RWPE2 (cell line): Measurements from ENCODE around the gene SULF2.

Source experiments
- ATAC-seq: fragments of 200-7000 bp; cut with Tn5 transposase; 3 replicates; pipeline ENCODE4 v1.9.1; 2021; ENCODE audit warnings: low read depth
- DNase-seq: peaks from one replicate; pipeline ENCODE4 v3.0.0-alpha.2; 2020; ENCODE audit warnings: low spot score
- H3K27ac ChIP-seq: fragments of 450-650 bp; 2 replicates; pipeline ENCODE4 v1.5.1; 2017; ENCODE audit warnings: mild to moderate bottlenecking; ENCODE audit not compliant: poor library complexity, severe bottlenecking
- H3K27me3 ChIP-seq: fragments of 250-450 bp; sonication (Bioruptor Pico); 2 replicates; pipeline ENCODE4 v1.5.1; 2021; ENCODE audit warnings: mild to moderate bottlenecking, moderate library complexity; ENCODE audit not compliant: insufficient read depth, poor library complexity, severe bottlenecking
- H3K36me3 ChIP-seq: fragments of 250-450 bp; sonication (Bioruptor Pico); 2 replicates; pipeline ENCODE4 v1.5.1; 2020; ENCODE audit warnings: low read depth, mild to moderate bottlenecking, moderate library complexity
- H3K4me1 ChIP-seq: fragments of 250-450 bp; sonication (Bioruptor Pico); 2 replicates; pipeline ENCODE4 v1.5.1; 2021; ENCODE audit warnings: mild to moderate bottlenecking, moderate library complexity; ENCODE audit not compliant: insufficient read depth, poor library complexity, severe bottlenecking
- H3K4me3 ChIP-seq: fragments of 250-450 bp; sonication (Bioruptor Pico); 2 replicates; pipeline ENCODE4 v1.5.1; 2021; ENCODE audit warnings: mild to moderate bottlenecking, moderate library complexity; ENCODE audit not compliant: severe bottlenecking
- H3K9me3 ChIP-seq: fragments of 250-450 bp; sonication (Bioruptor Pico); 2 replicates; pipeline ENCODE4 v1.5.1; 2021; ENCODE audit warnings: mild to moderate bottlenecking, moderate library complexity; ENCODE audit not compliant: severe bottlenecking
- TF ChIP-seq, protein P1 (sequence below): fragments of 450-650 bp; IDR thresholded peaks from one replicate; pipeline ENCODE4 v1.5.1; 2017; ENCODE audit warnings: mild to moderate bottlenecking, moderate library complexity; ENCODE audit not compliant: poor library complexity, severe bottlenecking

Gene SULF2

GRCh38 chr20:47724396-47724795 is 60.9 kb downstream of the SULF2 start:
- Histone ChIP-seq H3K4me1 (no peaks in the 10 kb centered on the region), H3K9me3 (no peaks in the 10 kb centered on the region), H3K4me3 (no peak overlapping the region), H3K27ac (no peak overlapping the region), H3K27me3 (no peaks in the 10 kb centered on the region), H3K36me3 (peaks cover 48% of the 10 kb centered on the region)
- TF ChIP-seq, protein P1, sequence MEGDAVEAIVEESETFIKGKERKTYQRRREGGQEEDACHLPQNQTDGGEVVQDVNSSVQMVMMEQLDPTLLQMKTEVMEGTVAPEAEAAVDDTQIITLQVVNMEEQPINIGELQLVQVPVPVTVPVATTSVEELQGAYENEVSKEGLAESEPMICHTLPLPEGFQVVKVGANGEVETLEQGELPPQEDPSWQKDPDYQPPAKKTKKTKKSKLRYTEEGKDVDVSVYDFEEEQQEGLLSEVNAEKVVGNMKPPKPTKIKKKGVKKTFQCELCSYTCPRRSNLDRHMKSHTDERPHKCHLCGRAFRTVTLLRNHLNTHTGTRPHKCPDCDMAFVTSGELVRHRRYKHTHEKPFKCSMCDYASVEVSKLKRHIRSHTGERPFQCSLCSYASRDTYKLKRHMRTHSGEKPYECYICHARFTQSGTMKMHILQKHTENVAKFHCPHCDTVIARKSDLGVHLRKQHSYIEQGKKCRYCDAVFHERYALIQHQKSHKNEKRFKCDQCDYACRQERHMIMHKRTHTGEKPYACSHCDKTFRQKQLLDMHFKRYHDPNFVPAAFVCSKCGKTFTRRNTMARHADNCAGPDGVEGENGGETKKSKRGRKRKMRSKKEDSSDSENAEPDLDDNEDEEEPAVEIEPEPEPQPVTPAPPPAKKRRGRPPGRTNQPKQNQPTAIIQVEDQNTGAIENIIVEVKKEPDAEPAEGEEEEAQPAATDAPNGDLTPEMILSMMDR: no peak
- DNase-seq (no peak), ATAC-seq (no peak)

DNA sequence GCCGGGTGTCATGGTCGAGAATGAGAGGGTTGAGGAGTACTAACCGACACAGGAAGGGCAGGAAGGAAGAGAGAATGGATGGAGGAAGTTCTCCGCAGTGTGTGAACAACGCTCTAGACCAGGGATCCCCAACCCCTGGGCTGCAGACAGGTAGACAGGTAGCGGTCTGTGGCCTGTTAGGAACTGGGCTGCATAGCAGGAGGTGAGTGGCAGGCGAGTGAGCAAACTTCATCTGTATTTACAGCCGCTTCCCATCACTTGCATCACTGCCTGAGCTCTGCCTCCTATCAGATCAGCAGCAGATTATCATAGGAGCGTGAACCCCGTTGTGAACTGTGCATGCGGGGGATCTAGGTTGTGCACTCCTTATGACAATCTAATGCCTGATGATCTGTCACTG is 62.0 kb downstream of the SULF2 start:
- Histone ChIP-seq H3K27ac (no peak overlapping the region), H3K36me3 (peaks cover 55% of the 10 kb centered on the region), H3K9me3 (no peaks in the 10 kb centered on the region), H3K4me3 (no peak overlapping the region), H3K27me3 (no peaks in the 10 kb centered on the region), H3K4me1 (no peaks in the 10 kb centered on the region)
- TF ChIP-seq, protein P1: no peak
- DNase-seq (no peak), ATAC-seq (no peak)

DNA sequence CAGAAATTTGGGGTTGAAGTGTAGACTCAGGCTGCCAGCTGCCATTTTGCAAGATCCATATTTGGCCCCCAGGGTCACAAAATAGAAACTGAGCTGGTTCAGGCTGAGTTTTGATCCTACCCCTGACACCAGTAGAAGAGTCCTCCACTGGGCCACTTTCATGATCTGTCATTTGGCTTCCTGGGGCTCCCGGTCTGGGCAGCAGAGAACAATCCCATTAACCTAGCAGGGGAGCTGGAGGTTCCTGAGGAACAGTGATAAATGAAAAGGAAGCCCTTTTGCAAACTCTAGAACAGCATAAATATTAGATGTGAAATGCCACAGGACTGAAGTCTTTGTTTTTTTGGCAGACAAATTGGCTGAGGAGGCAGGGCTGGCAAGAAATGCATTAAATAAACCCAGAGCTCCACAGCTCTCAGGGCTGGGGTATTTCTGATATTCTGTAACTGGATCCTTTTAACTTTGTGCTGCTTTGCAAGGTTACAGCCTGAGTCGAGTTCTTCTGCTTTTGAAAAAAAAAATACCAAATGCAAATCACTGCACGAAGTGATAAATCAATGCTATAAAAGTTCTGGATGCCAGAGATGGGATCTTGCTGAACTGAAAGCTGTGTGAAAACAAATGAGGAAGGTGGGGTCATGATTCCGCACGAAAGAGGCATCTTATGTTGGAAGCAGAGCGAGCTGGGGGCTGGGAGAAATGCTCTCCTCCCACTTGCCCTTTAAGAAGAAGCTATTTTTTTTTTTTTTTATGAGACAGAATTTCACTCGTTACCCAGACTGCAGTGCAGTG is 64.4 kb downstream of the SULF2 start:
- DNase-seq (no peak), ATAC-seq (no peak)
- no peak overlapping the region for H3K27ac ChIP-seq
- H3K27me3 ChIP-seq: no peaks in the 10 kb centered on the region
- peaks cover 62% of the 10 kb centered on the region for H3K36me3 ChIP-seq
- TF ChIP-seq, protein P1: no peak
- no peak overlapping the region for H3K4me3 ChIP-seq
- no peaks in the 10 kb centered on the region for H3K4me1 ChIP-seq
- H3K9me3 ChIP-seq: no peaks in the 10 kb centered on the region

- no peak overlapping the region for H3K4me3 ChIP-seq
- ATAC-seq (0 out of 3 replicates have a peak, but pooled peaks have one; percentile 24), DNase-seq (no peak)
Observed at GRCh38 chr20:47719625-47720024, 65.7 kb downstream of the SULF2 start.

More at GRCh38 chr20:47719625-47720024, 65.7 kb downstream of the SULF2 start:
- H3K27ac ChIP-seq: no peak overlapping the region
- no peaks in the 10 kb centered on the region for H3K9me3 ChIP-seq
- H3K27me3 ChIP-seq: no peaks in the 10 kb centered on the region
- no peaks in the 10 kb centered on the region for H3K4me1 ChIP-seq
- TF ChIP-seq, protein P1: no peak
- peaks cover 52% of the 10 kb centered on the region for H3K36me3 ChIP-seq
